Heart left ventricle (tissue), 13 donors: ENCODE data around the gene PFN1.

Experiments
- CTCF ChIP-seq, 12 donors: fragments of 200-600 bp; sonication (generic) in 4 of 12; IDR thresholded peaks; one replicate each; pipeline versions ENCODE4 v1.5.0 to v1.8.0; 2018 to 2022; ENCODE audit warnings: antibody characterized with exemption in 12 of 12, mild to moderate bottlenecking in 5 of 12
- POLR2A ChIP-seq, 2 donors: fragments of 450-650 bp; IDR thresholded peaks; one replicate each; pipeline ENCODE4 v1.6.1; 2017; ENCODE audit warnings: antibody characterized with exemption in 2 of 2, mild to moderate bottlenecking in 2 of 2, moderate library complexity in 2 of 2
- donor health status: ischemic (EF 13 %, LVEDD 7.1; RV severe dilation, severe dysfunction).
- donor health status: DM: no; HTN: yes; CAD: no.
- donor health status: DM: no; HTN: no; CAD: no.
- donor health status: ischemic (EF 25% LVEDD 6.9; RV normal size, moderate dysfunction).
- donor health status: ischemic (EF 25% LVEDD 5.7; RV mildly dilated, moderate dysfunction).
- donor health status: ischemic (EF 35%, LVEDD 5.7; RV mildly dilated, moderate dysfunction).
- donor health status: nonischemic (EF 11% LVEDD 7.7; RV severe dilation, severe dysfunction).
- donor health status: DM: yes; HTN: yes; CAD: no.
- donor health status: PGD.
- donor health status: ischemic (EF 29% LVEDD 5.4; RV normal size, mild dysfunction).
- donor health status: nonischemic (EF 23%, LVEDD 6.1; RV moderate dilation, normal function).

DNA sequence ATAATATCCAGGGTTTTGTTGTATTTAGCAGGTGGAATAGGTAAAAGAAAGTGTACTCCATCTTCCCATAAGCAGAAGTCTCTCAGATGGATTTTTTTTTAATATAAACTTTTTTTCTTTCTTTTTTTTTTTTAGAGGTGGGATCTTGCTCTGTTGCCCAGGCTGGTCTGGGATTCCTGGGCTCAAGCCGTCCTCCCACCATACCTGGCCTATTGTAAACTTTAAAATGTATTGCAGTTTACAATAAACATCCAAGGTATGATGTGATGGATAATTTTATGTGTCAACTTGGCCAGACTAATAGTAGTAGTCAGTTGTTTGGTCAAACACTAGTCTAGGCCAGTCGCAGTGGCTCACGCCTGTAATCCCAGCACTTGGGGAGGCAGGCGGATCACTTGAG, 27.0 kb downstream of the PFN1 start:
- TF ChIP-seq CTCF (IDR thresholded peaks at IDR 0.05), result no peak
- no peak for TF ChIP-seq POLR2A (IDR thresholded peaks at IDR 0.05)
